BJ (cell line): Measurements from ENCODE around the gene SMAD6. TPM values are rescaled to one million over a fixed set of nuclear protein-coding genes. Genes with fewer than 3 reads are reported as not detected.

ENCODE experiments used
- CTCF ChIA-PET: fragments of 350-600 bp; formaldehyde crosslinking; extraction: SDS; loops from one replicate; lab custom pipeline; 2021; ENCODE audit warnings: antibody characterized with exemption, inconsistent platforms; lab: Yijun Ruan, JAX
- POLR2A ChIA-PET: fragments of 300-600 bp; sonication (Branson Sonifier 250); formaldehyde crosslinking; extraction: SDS; loops from one replicate; lab custom pipeline; 2021; ENCODE audit warnings: antibody characterized with exemption; lab: Charles Lee
- DNase-seq: peaks from one replicate; pipeline ENCODE4 v3.0.0-alpha.2; 2011; ENCODE audit warnings: low read depth
- H3K27me3 ChIP-seq: 2 replicates; pipeline ENCODE4 v1.6.0; 2011; ENCODE audit warnings: low read length; ENCODE audit not compliant: control insufficient read depth, insufficient read depth
- H3K36me3 ChIP-seq: 2 replicates; pipeline ENCODE4 v1.5.1; 2011; ENCODE audit warnings: low read length; ENCODE audit not compliant: control insufficient read depth, insufficient read depth
- H3K4me3 ChIP-seq: 2 replicates; pipeline ENCODE4 v1.5.1; 2011; ENCODE audit warnings: low read depth, mild to moderate bottlenecking, control low read depth, low read length
- CTCF ChIP-seq: IDR thresholded peaks from 2 replicates; pipeline ENCODE4 v1.5.1; 2011; ENCODE audit warnings: low read depth, mild to moderate bottlenecking, control low read depth, inconsistent platforms, low read length, moderate library complexity; ENCODE audit not compliant: insufficient read depth
- polyA plus RNA-seq: library from polyadenylated mRNA; depleted of rRNA; stranded (reverse); fragments of >200 nt; gene quantifications from 2 replicates; pipeline ENCODE4 v1.2.3, GENCODE V29; 2011

SMAD6 gene
- polyA plus RNA-seq, 1 experiment: 3.8 TPM

DNA sequence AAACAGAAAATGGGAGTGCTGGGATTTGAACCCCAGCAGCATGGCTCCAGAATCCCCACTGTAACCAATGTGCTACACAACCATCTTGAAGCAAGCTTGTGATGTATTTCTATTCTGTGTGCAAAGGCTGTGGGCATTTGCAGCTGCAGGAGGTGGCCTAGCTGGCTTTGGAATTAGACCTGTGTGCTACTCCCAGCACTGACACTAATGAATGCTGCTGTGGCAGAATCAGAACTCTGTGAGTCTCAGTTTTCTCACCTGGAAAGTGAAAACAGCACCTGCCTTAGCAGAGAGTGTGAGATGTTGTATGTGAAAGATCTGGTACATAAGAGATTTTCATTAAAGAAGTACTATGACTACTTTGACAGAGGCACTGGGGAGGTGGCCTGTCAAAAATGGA is 21.5 kb upstream of the SMAD6 start:
- H3K36me3 ChIP-seq: no peaks in the 10 kb centered on the region
- CTCF ChIA-PET: interaction anchor here (0.7 to 1.0 kb wide), 2 partner anchors 59 to 171 kb away, joined by 3 read pairs; no protein-coding TSS in a partner anchor
- TF ChIP-seq CTCF: no peak
- POLR2A ChIA-PET: no interaction called here
- DNase-seq: no peak
- no peaks in the 10 kb centered on the region for H3K27me3 ChIP-seq
- no peak overlapping the region for H3K4me3 ChIP-seq

GRCh38 chr15:66681395-66681794 is 20.6 kb upstream of the SMAD6 start:
- CTCF ChIA-PET: interaction anchor here (0.6 kb wide), 1 partner anchor 169 kb away, joined by 3 read pairs; no protein-coding TSS in a partner anchor
- Histone ChIP-seq H3K27me3 (no peaks in the 10 kb centered on the region), H3K4me3 (no peak overlapping the region), H3K36me3 (no peaks in the 10 kb centered on the region)
- POLR2A ChIA-PET: no interaction called here
- no peak for TF ChIP-seq CTCF
- no peak for DNase-seq

- ChIA-PET POLR2A (interaction anchor here (0.6 kb wide), 1 partner anchor 328 kb away, joined by 3 read pairs; no protein-coding TSS in a partner anchor), CTCF (interaction anchor here (0.6 kb wide), 1 partner anchor 168 kb away, joined by 3 read pairs; no protein-coding TSS in a partner anchor)
- Histone ChIP-seq H3K27me3 (no peaks in the 10 kb centered on the region), H3K4me3 (no peak overlapping the region), H3K36me3 (no peaks in the 10 kb centered on the region)
- TF ChIP-seq CTCF: no peak
- no peak for DNase-seq
Measured at GRCh38 chr15:66682246-66682645, 19.8 kb upstream of the SMAD6 start.

DNA sequence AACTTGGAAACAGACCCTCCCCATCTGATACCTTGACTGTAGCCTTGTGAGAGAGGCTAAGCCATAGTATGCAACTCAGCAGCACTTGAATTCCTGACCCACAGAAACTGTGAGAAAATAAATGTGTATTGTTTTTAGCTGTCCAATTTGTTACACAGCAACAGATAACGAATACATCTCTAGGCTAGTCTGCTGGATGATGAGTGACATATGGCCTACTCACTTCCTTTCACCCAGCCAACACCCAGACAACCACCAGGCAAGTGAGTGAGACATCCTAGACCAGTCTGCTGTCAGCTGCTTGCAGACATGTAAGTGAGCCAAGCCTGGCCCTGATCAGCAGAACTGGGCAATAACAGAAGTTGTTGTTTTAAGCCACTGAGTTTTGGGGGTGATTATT is 19.2 kb upstream of the SMAD6 start:
- Histone ChIP-seq H3K36me3 (no peaks in the 10 kb centered on the region), H3K4me3 (no peak overlapping the region), H3K27me3 (no peaks in the 10 kb centered on the region)
- POLR2A ChIA-PET: no interaction called here
- CTCF ChIA-PET: interaction anchor here (0.7 to 4.5 kb wide), 4 partner anchors 12 to 222 kb away, joined by 3 to 19 read pairs (median 10); no protein-coding TSS in a partner anchor
- no peak for DNase-seq
- no peak for TF ChIP-seq CTCF

DNA sequence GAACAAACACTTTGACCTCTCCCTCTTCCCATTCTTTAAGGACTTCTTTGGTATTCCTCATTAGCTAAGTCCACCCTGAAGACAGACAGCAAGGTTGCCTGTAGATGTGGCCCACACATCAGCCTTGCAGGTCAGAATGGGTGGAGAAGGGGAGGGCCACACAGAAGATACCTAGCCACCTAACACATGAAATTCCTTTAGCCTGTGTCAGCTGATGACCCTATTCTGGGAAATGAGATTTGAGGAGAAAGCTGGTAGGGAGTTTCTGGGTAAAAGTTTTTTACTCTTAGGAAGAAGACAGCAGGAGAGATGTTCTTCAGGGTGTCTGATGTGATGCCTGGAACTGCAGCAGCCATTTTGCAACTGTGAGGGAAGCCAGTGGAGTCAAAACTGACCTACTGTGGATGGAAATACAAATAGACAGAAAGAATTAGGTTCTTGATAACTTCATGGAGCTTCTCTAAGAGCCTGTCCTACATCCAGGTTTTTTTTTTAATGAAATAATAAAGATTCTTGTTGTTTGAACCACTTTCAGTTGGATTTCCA is 17.8 kb upstream of the SMAD6 start:
- no peaks in the 10 kb centered on the region for H3K36me3 ChIP-seq
- TF ChIP-seq CTCF: no peak
- CTCF ChIA-PET: interaction anchor here (0.6 to 4.5 kb wide), 7 partner anchors 10 to 525 kb away, joined by 4 to 19 read pairs (median 6); no protein-coding TSS in a partner anchor
- POLR2A ChIA-PET: no interaction called here
- no peak overlapping the region for H3K4me3 ChIP-seq
- DNase-seq: no peak
- H3K27me3 ChIP-seq: no peaks in the 10 kb centered on the region
